ENCODE measurements around the gene ZNF286A. TPM values are rescaled to one million over a fixed set of nuclear protein-coding genes. Genes with fewer than 3 reads are reported as not detected.
"Not testable (repeated sequence)": the region's sequence is repeated elsewhere in the genome, so short reads cannot be mapped to it uniquely, and the experiment has no call there.

The ZNF286A gene
- polyA plus RNA-seq, 4 donors: 2.2 to 17.3 (median 4.3) TPM

GRCh38 chr17:15768865-15769533, 69.4 kb downstream of the ZNF286A start:
- FAIRE-seq; H3K4me1 ChIP-seq (ENCODE audit: control insufficient read depth in 3 of 3, insufficient read depth in 2 of 3, low read depth in 1 of 3, low read length in 2 of 3); H3K36me3 ChIP-seq (ENCODE audit: control insufficient read depth in 3 of 3, insufficient read depth in 2 of 3, low read depth in 1 of 3, low read length in 3 of 3); DNase-seq; H3K27me3 ChIP-seq (ENCODE audit: control insufficient read depth in 3 of 3, insufficient read depth in 3 of 3, low read length in 3 of 3); H3K27ac ChIP-seq (ENCODE audit: low read depth in 1 of 3, low read length in 2 of 3); H3K9me3 ChIP-seq (ENCODE audit: control insufficient read depth in 2 of 2, insufficient read depth in 1 of 2, low read depth in 1 of 2, low read length in 1 of 2); H3K4me3 ChIP-seq (ENCODE audit: low read depth in 1 of 3, low read length in 3 of 3): not testable (repeated sequence)
- WGBS, 3 donors: 63 to 96% (median 72%) methylated on average over 4 to 9 of the region's 14 CpGs

Other genes with a start within 250 kb of the ZNF286A start
- 10 to 100 TPM in 1 of 4 donors, 1 to 10 TPM in 3; 5.1 to 24.3 (median 6.1) TPM for gene CDRT4, start 232.1 kb upstream of the ZNF286A start, polyA plus RNA-seq
- gene TVP23C, start 136.3 kb upstream of the ZNF286A start, polyA plus RNA-seq: 10 to 100 TPM in 1 of 4 donors, 1 to 10 TPM in 3; 1.9 to 12.8 (median 3.3) TPM
- gene FBXW10B, start 80.0 kb upstream of the ZNF286A start, polyA plus RNA-seq: 1 to 10 TPM in 2 of 4 donors, under 1 TPM in 1, not detected in 1; 0.81 to 1.1 (median 1.0) TPM
- 10 to 100 TPM; 16.5 to 24.7 (median 21.1) TPM for gene TRIM16, start 15.4 kb upstream of the ZNF286A start, polyA plus RNA-seq
- under 1 TPM in 1 of 4 donors, not detected in 3; 0.21 TPM for gene TBC1D26, start 32.5 kb downstream of the ZNF286A start, polyA plus RNA-seq
- 1 to 10 TPM in 2 of 4 donors, not detected in 2; 3.0 to 6.0 TPM for gene ADORA2B, start 245.4 kb downstream of the ZNF286A start, polyA plus RNA-seq